KBM-7 (cell line): ENCODE results near the gene NOTCH2.

Source experiments
- DNase-seq: peaks from one replicate; pipeline ENCODE4 v3.0.0-alpha.2; 2015
- in situ Hi-C: fragments of 300-500 bp; cut with MboI; formaldehyde crosslinking; loops from 2 replicates; pipeline ENCODE4 v1.14.3; 2020; ENCODE audit warnings: low sequenced_read_pairs, low pct_unique_long_range_greater_than_20kb, mixed read lengths

NOTCH2 gene

DNA sequence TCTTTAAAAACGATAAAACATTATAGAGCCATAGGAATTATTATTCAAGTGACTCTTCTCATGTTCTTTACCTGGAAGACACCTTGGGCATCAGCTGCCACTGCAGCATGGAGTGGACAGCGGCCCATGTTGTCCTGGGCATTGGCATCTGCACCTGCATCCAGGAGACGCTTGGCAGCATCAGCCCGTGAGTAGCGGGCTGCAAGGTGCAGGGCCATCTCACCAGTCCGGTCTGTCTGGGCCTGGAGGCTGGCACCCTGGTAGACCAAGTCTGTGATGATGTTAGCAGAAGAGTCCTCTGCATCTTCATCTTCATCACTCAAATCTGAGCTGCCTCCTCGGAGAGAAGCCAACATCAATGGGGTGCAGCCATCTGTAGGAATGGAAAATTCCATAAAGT, 150.2 kb downstream of the NOTCH2 start:
- in situ Hi-C loops: no loop called here
- DNase-seq: no peak

DNA sequence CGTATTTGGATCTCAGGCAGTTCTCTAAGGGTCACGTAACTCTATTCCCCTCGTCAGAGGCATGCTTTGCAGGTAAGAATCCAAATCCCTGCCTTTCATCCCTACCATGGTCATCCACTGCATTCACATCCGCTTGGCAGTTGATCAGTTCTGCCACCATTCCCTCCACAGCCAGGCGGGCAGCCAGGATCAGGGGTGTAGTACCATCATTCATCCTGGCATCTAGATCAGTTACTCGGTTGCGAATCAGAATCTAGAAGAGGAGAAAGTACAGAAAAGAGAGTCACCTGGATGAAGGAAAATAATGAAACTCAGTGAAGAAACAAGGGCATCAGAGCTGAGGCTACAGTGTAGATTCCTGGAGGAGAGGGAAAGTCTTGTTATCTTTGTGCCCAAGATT, 151.2 kb downstream of the NOTCH2 start:
- DNase-seq: no peak
- in situ Hi-C loops: no loop called here

GRCh38 chr1:119917304-119918055, 152.0 kb downstream of the NOTCH2 start:
- in situ Hi-C loops: no loop called here
- no peak for DNase-seq

DNA sequence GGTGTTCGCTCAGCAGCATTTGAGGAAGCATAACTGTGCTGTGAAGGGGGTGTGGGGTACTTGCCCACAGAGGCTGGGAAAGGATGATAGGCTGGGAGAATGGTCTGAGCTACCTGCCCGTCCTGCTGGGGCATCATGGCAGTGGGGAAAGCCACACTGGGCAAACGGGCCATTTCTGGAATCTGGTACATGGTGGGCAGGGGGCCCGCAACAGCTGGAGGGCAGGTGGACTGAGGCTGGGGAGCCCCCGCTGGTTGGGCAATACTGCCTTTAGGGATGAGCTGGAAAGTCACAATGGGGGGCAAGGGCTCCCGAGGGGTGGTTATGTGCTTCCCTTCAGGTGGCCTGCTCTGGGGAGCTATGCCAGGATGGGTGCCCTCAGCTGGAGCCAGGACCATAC, 153.9 kb downstream of the NOTCH2 start:
- DNase-seq: no peak
- in situ Hi-C loops: no loop called here

GRCh38 chr1:119914071-119914470, 155.4 kb downstream of the NOTCH2 start:
- in situ Hi-C loops: no loop called here
- no peak for DNase-seq

DNA sequence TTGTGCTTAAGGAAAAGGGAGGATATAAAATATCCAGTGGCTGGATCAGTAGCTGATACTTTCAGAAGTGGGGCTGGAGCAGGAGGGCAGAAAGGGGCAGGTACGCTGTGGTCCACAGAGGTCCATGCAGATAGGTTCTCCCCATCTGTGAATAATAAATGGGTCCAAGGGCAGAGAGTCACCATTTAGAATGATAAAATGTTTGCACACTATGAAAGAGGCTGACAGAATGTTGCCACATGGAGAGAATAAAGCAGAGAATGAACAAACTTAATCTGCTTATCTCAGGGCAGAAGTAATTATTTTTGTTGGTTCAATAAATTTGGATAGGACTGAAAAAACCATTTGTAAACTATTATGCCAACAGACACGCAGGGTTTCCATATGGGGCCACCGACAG, 156.5 kb downstream of the NOTCH2 start:
- in situ Hi-C loops: no loop called here
- no peak for DNase-seq

- in situ Hi-C loops: no loop called here
- no peak for DNase-seq
These were observed 157.7 kb downstream of the NOTCH2 start for GRCh38 chr1:119911775-119912174.

DNA sequence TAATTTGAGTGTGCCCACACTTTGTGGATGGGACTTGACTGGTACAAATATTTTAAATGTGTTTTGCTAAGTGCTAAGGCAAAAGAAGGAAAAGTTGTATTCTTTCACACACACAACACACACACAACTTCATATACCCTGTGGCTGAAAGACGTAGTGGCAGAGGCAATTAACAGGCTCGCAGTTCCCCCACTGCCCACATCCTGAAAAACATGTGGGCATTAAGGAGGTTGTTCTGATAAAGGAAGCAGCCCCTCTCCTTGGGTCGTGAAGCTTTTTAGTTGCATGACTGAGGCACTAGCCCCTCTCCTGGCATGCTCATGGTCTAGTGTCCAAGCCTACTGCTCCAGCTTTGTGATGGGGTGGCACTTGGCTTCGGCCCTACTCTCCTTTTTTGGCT, 158.8 kb downstream of the NOTCH2 start:
- in situ Hi-C loops: no loop called here
- peak; percentile 37 for DNase-seq

DNA sequence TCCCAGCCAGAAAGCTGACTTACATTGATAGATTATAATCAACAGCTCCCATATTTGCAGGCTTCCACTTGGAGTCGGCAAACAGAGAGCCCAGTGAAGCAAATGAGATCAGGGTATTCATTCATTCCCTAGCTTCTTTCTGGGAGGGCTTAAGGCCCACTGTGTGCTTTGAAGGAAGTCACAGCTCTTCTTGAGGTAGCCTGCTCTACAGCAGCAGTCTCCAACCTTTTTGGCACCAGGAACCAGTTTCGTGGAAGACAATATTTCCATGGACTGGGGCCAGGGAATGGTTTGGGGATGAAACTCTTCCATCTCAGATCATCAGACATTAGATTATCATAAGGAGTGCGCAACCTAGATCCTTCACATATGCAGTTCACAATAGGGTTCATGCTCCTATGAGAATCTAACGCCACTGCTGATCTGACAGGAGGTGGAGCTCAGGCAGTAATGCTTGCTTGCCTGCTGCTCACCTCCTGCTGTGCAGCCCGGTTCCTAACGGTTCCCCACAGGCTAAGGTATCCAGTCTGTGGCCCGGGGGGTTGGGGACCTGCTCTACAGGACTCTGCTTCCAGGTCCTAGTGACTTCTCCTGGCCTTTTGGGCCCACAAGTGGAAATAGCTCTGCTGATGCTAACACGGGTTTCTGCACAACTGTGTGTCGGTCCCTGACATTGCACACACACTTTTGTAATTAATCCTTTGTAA, 159.4 kb downstream of the NOTCH2 start:
- in situ Hi-C loops: no loop called here
- peak; percentile 3 for DNase-seq

GRCh38 chr1:119908661-119909060, 160.8 kb downstream of the NOTCH2 start:
- no peak for DNase-seq
- in situ Hi-C loops: no loop called here

DNA sequence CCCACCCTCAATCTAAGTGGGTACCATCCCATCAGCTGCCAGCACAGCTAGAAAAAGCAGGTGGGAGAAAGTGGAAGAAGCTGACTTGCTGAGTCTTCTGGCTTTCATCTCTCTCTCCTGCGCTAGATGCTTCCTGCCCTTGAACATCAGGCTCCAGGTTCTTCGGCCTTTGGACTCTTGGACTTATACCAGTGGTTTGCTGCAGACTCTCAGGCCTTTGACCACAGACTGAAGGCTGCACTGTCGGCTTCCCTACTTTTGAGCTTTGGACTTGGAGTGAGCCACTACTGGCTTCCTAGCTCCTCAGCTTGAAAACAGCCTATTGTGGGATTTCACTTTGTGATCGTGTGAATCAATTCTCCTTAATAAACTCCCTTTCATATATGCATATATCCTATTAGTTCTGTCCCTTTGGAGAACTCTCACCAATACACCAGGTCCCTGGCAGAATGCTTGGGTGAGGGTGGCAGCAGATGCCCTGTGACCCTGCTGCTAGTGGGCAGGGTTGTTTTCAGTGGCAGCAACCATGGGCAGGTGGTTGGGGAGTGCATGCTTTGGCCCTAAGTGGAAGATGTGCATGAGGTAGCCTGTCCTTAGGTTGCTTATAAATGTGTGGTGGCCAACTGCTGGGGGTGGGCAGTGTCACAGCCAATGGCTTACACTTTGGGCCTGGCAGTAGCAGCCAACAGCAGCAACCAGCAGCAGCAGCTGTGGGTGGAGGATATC, 162.4 kb downstream of the NOTCH2 start:
- in situ Hi-C loops: no loop called here
- DNase-seq: no peak

DNA sequence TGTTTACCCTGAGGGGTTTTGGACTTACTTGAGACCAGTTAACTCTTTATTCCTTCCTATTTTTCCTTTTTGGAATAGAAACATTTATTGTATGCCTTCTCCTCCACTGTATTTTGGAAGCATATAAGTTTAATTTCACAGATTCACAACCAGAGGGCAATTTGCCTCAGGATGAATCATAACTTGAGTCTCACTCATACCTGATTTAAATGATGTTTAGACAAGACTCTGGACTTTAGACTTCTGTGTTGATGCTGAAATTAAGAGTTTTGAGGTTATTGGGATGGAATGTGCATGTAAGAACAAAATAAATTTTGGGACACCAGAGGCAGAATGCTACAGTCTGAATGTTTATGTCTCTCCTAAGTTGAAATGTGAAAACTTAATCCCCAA, 166.0 kb downstream of the NOTCH2 start:
- DNase-seq: no peak
- in situ Hi-C loops: no loop called here

DNA sequence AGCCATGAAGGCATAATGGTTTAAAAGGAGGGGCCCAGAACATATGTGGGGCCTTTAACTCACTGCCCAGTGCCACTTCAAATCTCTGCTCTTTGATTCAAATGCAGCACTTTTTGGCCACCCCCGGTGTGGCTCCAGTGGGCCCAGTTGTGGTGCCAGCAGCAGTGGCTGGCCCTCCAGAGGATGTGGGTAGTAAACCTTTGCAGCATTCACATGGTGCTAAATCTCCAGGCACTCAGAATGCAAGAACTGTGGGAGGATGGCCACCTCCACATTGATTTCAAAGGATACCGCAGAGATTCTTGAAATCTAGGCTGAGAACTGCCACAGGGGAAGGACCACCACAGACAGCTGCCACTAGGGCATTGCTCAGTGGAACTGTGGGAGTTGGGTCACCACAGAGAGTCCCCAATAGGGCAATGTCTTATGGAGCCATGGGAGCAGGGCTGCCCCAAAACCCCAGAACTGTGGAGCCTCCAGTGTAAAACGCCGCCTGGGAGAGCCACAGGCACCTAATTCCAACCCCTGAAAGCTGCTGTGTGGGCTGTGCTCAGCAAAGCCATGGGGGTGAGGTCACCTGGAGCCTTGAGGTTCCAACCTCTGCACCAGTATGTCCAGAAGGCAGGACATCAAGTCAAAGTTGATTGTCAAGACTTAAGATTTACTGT, 166.6 kb downstream of the NOTCH2 start:
- in situ Hi-C loops: no loop called here

DNA sequence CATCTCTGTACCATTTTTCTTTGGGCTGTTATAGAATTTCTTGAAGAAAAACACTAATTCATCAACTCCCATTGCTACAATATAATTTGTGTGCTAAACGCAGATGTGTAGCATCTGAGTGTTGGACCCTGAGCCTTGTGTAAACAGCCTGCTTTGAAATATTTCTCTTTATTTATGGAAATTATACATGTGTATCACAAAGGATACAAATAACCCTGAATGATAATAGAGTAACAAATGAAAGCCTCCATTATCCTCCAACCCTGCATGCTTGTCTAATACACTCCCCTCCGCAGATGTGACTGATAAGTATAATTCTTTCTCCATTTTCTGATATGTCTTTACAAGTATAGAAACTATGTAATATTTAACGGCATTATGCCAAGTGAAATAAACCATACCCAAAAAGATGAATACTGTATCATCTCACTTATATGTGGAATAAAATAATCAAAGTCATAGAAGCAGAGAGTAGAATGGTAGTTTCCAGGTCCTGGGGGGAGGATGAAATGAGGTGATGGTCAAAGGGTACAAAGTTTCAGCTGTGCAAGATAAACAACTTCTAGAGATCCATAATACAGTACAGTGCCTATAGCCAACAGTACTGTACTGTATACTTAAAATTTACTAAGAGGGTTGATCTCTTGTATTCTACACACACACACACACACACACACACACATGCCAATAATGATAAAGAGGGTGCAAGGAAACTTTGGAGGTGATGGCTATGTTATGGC, 170.3 kb downstream of the NOTCH2 start:
- DNase-seq: no peak
- in situ Hi-C loops: no loop called here

More for the DNA sequence above, 166.6 kb downstream of the NOTCH2 start:
- no peak for DNase-seq

GRCh38 chr1:119898530-119898929, 170.9 kb downstream of the NOTCH2 start:
- in situ Hi-C loops: no loop called here

GRCh38 chr1:119896303-119896702, 173.2 kb downstream of the NOTCH2 start, which contains the start of gene ADAM30:
TSS of gene ADAM30 (minus strand) at chr1:119896515. CDS start at chr1:119896336, 179 bp downstream.
- in situ Hi-C loops: no loop called here
- no peak for DNase-seq

More at GRCh38 chr1:119898530-119898929, 170.9 kb downstream of the NOTCH2 start:
- DNase-seq: no peak

- in situ Hi-C loops: no loop called here
These were observed 174.4 kb downstream of the NOTCH2 start for GRCh38 chr1:119895102-119895501.

DNA sequence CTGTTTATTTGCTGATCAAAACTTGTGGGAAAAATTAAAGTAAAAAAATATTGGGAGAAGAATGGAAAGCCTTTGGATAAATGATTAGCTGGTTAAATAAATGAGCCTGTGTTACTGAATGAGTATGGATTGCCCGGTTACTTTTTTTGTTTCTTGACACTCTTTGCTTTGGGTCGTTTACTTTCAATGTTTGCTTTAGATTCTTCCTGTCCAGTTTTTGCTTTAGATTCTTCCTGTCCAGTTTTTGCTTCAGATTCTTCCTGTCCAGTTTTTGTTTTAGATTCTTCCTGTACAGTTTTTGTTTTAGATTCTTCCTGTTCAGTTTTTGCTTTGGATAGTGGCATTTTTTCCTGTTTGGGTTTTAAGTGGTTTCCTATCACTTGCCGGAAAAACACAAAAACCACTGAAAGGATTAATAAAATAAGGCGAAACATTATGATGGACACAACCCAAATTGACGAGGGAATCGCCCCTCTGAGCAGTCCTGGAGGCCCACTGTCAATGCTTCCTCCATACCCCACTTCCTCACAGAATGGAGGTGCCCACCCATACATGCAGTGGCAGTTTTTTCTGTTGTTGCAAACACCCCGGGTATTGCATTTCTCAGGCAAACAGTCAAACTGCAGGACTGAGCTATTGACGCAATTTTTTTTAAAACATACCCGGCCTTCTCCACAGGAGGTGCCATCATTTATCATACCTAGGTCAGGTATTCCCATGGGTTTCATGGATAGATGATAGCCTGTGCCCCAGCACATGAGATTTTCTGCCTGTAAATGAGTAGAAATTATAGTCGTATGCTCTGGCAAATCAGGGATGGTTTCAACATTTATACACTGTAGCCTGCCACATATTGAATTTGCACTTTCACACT, 175.4 kb downstream of the NOTCH2 start:
- in situ Hi-C loops: no loop called here
- no peak for DNase-seq

More at GRCh38 chr1:119895102-119895501, 174.4 kb downstream of the NOTCH2 start:
- DNase-seq: no peak
